BLaER1 treated with 17β-estradiol and CSF1 and Interleukin-3, amounts not matched to agents 10 nM and 100 nM (cell line): ENCODE data around the gene ROPN1B.

Source experiments
- H3K27ac ChIP-seq, 11 experiments: shearing (Covaris generic); formaldehyde crosslinking; 2 replicates each; pipeline ENCODE4 v1.8.1; 2022
- H3K27me3 ChIP-seq, 11 experiments: shearing (Covaris generic); formaldehyde crosslinking; 2 replicates each; pipeline ENCODE4 v1.8.1; 2022
- H3K36me3 ChIP-seq, 11 experiments: shearing (Covaris generic); formaldehyde crosslinking; 2 replicates each; pipeline ENCODE4 v1.8.1; 2022
- H3K4me1 ChIP-seq, 10 experiments: shearing (Covaris generic); formaldehyde crosslinking; 2 replicates each; pipeline ENCODE4 v1.8.1; 2022
- H3K4me2 ChIP-seq, 11 experiments: shearing (Covaris generic); formaldehyde crosslinking; 2 replicates each; pipeline ENCODE4 v1.8.1; 2022
- H3K4me3 ChIP-seq, 10 experiments: shearing (Covaris generic); formaldehyde crosslinking; 2 replicates each; pipeline ENCODE4 v1.8.1; 2022
- H3K9ac ChIP-seq, 11 experiments: shearing (Covaris generic); formaldehyde crosslinking; 2 replicates each; pipeline ENCODE4 v1.8.1; 2022
- H3K9me3 ChIP-seq, 11 experiments: shearing (Covaris generic); formaldehyde crosslinking; replicated peaks in 1 of 11; 2 replicates each; pipeline ENCODE4 v1.8.1; 2022
- H4K20me1 ChIP-seq, 11 experiments: shearing (Covaris generic); formaldehyde crosslinking; 2 replicates each; pipeline ENCODE4 v1.8.1; 2022
- Cebpa-rat ChIP-seq, 11 experiments: shearing (Covaris generic); IDR thresholded peaks; 2 replicates each; pipeline ENCODE4 v1.8.1; 2022

The ROPN1B gene

GRCh38 chr3:126009181-126009580 is 40.2 kb downstream of the ROPN1B start:
- Histone ChIP-seq H3K36me3 (peaks cover 18 to 84% (median 54%) of the 10 kb centered on the region in 11 experiments), H3K27ac (no peak overlapping the region), H3K27me3 (no peaks in the 10 kb centered on the region), H3K4me1 (no peaks in the 10 kb centered on the region), H3K4me2 (no peak overlapping the region), H3K4me3 (no peak overlapping the region), H4K20me1 (no peaks in the 10 kb centered on the region; a peak in 1 of 22 replicates), H3K9ac (no peak overlapping the region), H3K9me3 (peaks cover 0 to 5% (median 0%) of the 10 kb centered on the region in 11 experiments; a peak in 2 of 22 replicates)
- TF ChIP-seq Cebpa-rat (IDR thresholded peaks at IDR 0.05), result no peak

- Histone ChIP-seq H3K4me2 (no peak overlapping the region), H3K36me3 (peaks cover 6 to 62% (median 44%) of the 10 kb centered on the region in 11 experiments), H3K27ac (no peak overlapping the region), H3K4me1 (no peaks in the 10 kb centered on the region), H3K4me3 (no peak overlapping the region), H3K27me3 (no peaks in the 10 kb centered on the region), H3K9ac (no peak overlapping the region), H4K20me1 (no peaks in the 10 kb centered on the region; a peak in 1 of 22 replicates), H3K9me3 (peaks cover 0 to 5% (median 0%) of the 10 kb centered on the region in 11 experiments; a peak in 1 of 22 replicates)
- TF ChIP-seq Cebpa-rat (IDR thresholded peaks at IDR 0.05), result no peak
Measured at GRCh38 chr3:126013751-126014156, 44.8 kb downstream of the ROPN1B start.

GRCh38 chr3:126014252-126014651 is 45.3 kb downstream of the ROPN1B start:
- Histone ChIP-seq H3K9me3 (peaks cover 0 to 5% (median 0%) of the 10 kb centered on the region in 11 experiments; a peak in 1 of 22 replicates), H3K4me1 (no peaks in the 10 kb centered on the region), H3K4me3 (no peak overlapping the region), H3K27me3 (no peaks in the 10 kb centered on the region), H3K36me3 (peaks cover 6 to 58% (median 43%) of the 10 kb centered on the region in 11 experiments), H3K9ac (no peak overlapping the region), H4K20me1 (no peaks in the 10 kb centered on the region; a peak in 1 of 22 replicates), H3K4me2 (no peak overlapping the region), H3K27ac (no peak overlapping the region)
- TF ChIP-seq Cebpa-rat (IDR thresholded peaks at IDR 0.05), result no peak

- no peak for TF ChIP-seq Cebpa-rat (IDR thresholded peaks at IDR 0.05)
- no peak overlapping the region for H3K4me3 ChIP-seq
- no peaks in the 10 kb centered on the region for H3K27me3 ChIP-seq
- no peak overlapping the region for H3K27ac ChIP-seq
- H3K4me1 ChIP-seq, result no peaks in the 10 kb centered on the region
- no peak overlapping the region for H3K4me2 ChIP-seq
- H3K9me3 ChIP-seq, result peaks cover 0 to 5% (median 0%) of the 10 kb centered on the region in 11 experiments; a peak in 1 of 22 replicates
- H3K9ac ChIP-seq, result no peak overlapping the region
- peaks cover 6 to 57% (median 44%) of the 10 kb centered on the region in 11 experiments for H3K36me3 ChIP-seq
- no peaks in the 10 kb centered on the region; a peak in 2 of 22 replicates for H4K20me1 ChIP-seq
Measured at GRCh38 chr3:126015075-126015474, 46.1 kb downstream of the ROPN1B start.

- Histone ChIP-seq H3K4me2 (no peak overlapping the region), H3K9me3 (no peaks in the 10 kb centered on the region), H3K27ac (no peak overlapping the region), H3K9ac (no peak overlapping the region), H3K4me3 (no peak overlapping the region), H3K27me3 (no peaks in the 10 kb centered on the region), H3K4me1 (no peaks in the 10 kb centered on the region), H3K36me3 (peaks cover 0 to 47% (median 35%) of the 10 kb centered on the region in 11 experiments; a peak in 20 of 22 replicates), H4K20me1 (no peaks in the 10 kb centered on the region; a peak in 2 of 22 replicates)
- TF ChIP-seq Cebpa-rat (IDR thresholded peaks at IDR 0.05), result no peak
Measured at GRCh38 chr3:126016616-126017015, 47.6 kb downstream of the ROPN1B start.

- H3K4me1 ChIP-seq, result no peaks in the 10 kb centered on the region
- H3K4me3 ChIP-seq, result no peak overlapping the region
- no peaks in the 10 kb centered on the region for H3K9me3 ChIP-seq
- no peaks in the 10 kb centered on the region for H3K27me3 ChIP-seq
- peaks cover 0 to 43% (median 27%) of the 10 kb centered on the region in 11 experiments; a peak in 19 of 22 replicates for H3K36me3 ChIP-seq
- no peaks in the 10 kb centered on the region; a peak in 2 of 22 replicates for H4K20me1 ChIP-seq
- H3K27ac ChIP-seq, result no peak overlapping the region
- no peak overlapping the region for H3K9ac ChIP-seq
- no peak overlapping the region for H3K4me2 ChIP-seq
- TF ChIP-seq Cebpa-rat (IDR thresholded peaks at IDR 0.05), result no peak
Measured at GRCh38 chr3:126017362-126017761, 48.4 kb downstream of the ROPN1B start.

- no peak overlapping the region for H3K27ac ChIP-seq
- no peaks in the 10 kb centered on the region for H3K4me1 ChIP-seq
- no peak overlapping the region for H3K4me3 ChIP-seq
- peaks cover 3 to 49% (median 22%) of the 10 kb centered on the region in 11 experiments; a peak in 17 of 22 replicates for H3K36me3 ChIP-seq
- no peak overlapping the region for H3K9ac ChIP-seq
- no peaks in the 10 kb centered on the region for H3K27me3 ChIP-seq
- no peak for TF ChIP-seq Cebpa-rat (IDR thresholded peaks at IDR 0.05)
- H3K9me3 ChIP-seq, result no peaks in the 10 kb centered on the region
- no peak overlapping the region for H3K4me2 ChIP-seq
- H4K20me1 ChIP-seq, result no peaks in the 10 kb centered on the region; a peak in 2 of 22 replicates
Measured at GRCh38 chr3:126018545-126018944, 49.6 kb downstream of the ROPN1B start.

- TF ChIP-seq Cebpa-rat (IDR thresholded peaks at IDR 0.05), result no peak
- Histone ChIP-seq H3K27me3 (no peaks in the 10 kb centered on the region), H3K9me3 (no peaks in the 10 kb centered on the region), H3K4me2 (no peak overlapping the region), H3K36me3 (peaks cover 1 to 47% (median 20%) of the 10 kb centered on the region in 11 experiments; a peak in 16 of 22 replicates), H3K4me1 (no peaks in the 10 kb centered on the region), H3K27ac (no peak overlapping the region), H4K20me1 (no peaks in the 10 kb centered on the region; a peak in 2 of 22 replicates), H3K9ac (no peak overlapping the region), H3K4me3 (no peak overlapping the region)
Measured at GRCh38 chr3:126018995-126019394, 50.0 kb downstream of the ROPN1B start.

GRCh38 chr3:126019683-126020082 is 50.7 kb downstream of the ROPN1B start:
- peaks cover 0 to 45% (median 20%) of the 10 kb centered on the region in 11 experiments; a peak in 13 of 22 replicates for H3K36me3 ChIP-seq
- no peaks in the 10 kb centered on the region for H3K9me3 ChIP-seq
- no peaks in the 10 kb centered on the region for H3K4me1 ChIP-seq
- no peak for TF ChIP-seq Cebpa-rat (IDR thresholded peaks at IDR 0.05)
- no peak overlapping the region for H3K27ac ChIP-seq
- no peak overlapping the region for H3K9ac ChIP-seq
- no peak overlapping the region for H3K4me2 ChIP-seq
- no peak overlapping the region for H3K4me3 ChIP-seq
- H4K20me1 ChIP-seq, result no peaks in the 10 kb centered on the region; a peak in 2 of 22 replicates
- no peaks in the 10 kb centered on the region for H3K27me3 ChIP-seq

GRCh38 chr3:126021224-126021623 is 52.2 kb downstream of the ROPN1B start:
- Histone ChIP-seq H3K27me3 (no peaks in the 10 kb centered on the region), H3K27ac (no peak overlapping the region), H3K4me1 (no peaks in the 10 kb centered on the region), H4K20me1 (no peaks in the 10 kb centered on the region; a peak in 2 of 22 replicates), H3K9me3 (no peaks in the 10 kb centered on the region), H3K4me2 (no peak overlapping the region), H3K9ac (no peak overlapping the region), H3K4me3 (no peak overlapping the region), H3K36me3 (peaks cover 0 to 41% (median 15%) of the 10 kb centered on the region in 11 experiments; a peak in 12 of 22 replicates)
- no peak for TF ChIP-seq Cebpa-rat (IDR thresholded peaks at IDR 0.05)
